ENCODE measurements around the gene DACH1.

The DACH1 gene

DNA sequence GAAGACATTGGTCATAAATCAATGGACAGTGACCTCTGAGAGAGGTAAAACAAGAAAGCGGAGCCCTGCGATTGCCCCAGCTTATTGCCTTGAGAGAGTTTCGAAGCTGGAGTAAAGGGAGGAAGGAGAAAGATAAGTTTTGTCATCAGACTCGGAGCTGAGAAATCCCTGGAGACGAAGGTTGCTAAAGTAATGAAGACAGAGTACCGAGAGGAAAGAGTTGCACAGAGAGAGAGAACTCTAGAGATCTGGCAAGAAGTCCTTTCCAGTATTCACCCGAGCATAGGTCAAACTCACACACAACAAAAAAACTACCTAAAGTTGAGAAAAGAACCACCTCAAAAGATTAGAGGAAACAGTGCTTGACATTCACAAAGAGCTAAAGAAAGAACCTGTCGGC lies 472.0 kb downstream of the DACH1 start:
- TF ChIP-seq, protein P1, sequence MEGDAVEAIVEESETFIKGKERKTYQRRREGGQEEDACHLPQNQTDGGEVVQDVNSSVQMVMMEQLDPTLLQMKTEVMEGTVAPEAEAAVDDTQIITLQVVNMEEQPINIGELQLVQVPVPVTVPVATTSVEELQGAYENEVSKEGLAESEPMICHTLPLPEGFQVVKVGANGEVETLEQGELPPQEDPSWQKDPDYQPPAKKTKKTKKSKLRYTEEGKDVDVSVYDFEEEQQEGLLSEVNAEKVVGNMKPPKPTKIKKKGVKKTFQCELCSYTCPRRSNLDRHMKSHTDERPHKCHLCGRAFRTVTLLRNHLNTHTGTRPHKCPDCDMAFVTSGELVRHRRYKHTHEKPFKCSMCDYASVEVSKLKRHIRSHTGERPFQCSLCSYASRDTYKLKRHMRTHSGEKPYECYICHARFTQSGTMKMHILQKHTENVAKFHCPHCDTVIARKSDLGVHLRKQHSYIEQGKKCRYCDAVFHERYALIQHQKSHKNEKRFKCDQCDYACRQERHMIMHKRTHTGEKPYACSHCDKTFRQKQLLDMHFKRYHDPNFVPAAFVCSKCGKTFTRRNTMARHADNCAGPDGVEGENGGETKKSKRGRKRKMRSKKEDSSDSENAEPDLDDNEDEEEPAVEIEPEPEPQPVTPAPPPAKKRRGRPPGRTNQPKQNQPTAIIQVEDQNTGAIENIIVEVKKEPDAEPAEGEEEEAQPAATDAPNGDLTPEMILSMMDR (conservative IDR thresholded peaks at IDR 0.05; ENCODE audit: low read depth, low read length) = no peak
- H3K4me3 ChIP-seq (ENCODE audit: low read depth, low read length) = no peak overlapping the region
- DNase-seq (ENCODE audit: low read depth) = no peak

DNA sequence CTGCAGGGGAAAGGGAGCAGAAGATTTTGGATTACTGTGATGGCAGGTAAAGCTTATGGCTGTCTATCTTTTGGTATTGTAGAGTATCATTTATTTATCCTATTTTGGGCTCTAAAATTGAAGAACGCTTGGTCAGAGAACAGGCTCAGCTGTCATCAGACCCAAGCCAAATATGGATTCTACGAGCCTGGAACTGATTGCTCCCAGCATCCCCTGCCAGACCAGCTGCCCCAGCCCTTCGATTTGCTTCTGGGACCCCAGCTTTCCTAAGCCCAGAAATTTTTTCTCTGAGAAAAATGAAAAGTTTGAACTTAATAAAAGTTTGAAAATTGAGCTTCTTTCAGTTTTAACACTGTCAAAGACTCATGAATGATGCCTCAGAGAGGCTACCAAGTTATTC lies 472.8 kb downstream of the DACH1 start:
- TF ChIP-seq, protein P1 (conservative IDR thresholded peaks at IDR 0.05; ENCODE audit: low read depth, low read length) = no peak
- no peak for DNase-seq (ENCODE audit: low read depth)
- no peak overlapping the region for H3K4me3 ChIP-seq (ENCODE audit: low read depth, low read length)
